ENCODE data around the gene FOXS1.

The FOXS1 gene

DNA sequence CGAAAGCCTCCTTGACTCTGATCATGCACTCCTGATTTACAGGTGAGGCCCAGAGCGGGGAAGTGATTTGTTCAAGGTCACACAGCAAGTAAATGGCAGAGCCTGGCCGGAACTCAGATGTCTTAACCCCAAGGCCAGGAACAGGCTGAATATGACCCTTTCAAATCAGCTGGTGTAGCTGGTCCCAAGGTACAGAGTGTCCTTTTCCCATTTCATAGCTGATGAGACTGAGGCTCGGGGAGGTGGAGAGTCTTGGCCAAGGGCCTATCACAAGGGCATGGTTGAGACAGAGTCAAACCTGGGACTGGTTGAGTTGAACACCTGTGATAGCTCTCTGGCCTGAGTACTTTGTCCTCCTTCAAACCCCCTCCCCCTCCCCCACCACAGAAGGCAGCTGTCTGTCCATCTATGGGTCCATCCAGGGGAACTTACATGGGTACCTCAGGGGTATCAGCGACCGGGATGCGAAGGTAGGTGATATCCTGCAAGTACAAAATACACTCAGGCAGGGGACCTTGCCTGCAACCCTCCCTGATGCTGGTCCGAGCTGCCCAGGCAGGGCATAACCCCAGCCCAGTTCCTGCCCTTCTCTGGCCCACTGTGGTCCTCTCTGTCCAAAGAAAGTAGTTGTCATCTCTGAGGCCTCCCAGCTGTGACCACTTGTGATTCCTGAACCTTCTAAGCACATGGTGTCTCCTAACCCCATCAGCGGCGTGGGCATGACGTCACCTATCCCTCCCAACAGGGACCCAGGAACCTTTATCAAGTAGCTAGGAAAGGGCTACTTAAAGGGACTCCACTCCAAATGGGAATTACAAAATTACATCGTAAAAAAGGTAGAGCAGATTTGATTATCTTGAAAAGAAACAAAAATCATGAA, 19.4 kb upstream of the FOXS1 start:
- H3K27me3 Mint-ChIP-seq = peaks cover 18% of the 10 kb centered on the region
- peaks cover 16% of the 10 kb centered on the region for H3K4me1 Mint-ChIP-seq
- H3K27ac Mint-ChIP-seq = no peak overlapping the region
- H3K36me3 Mint-ChIP-seq = no peaks in the 10 kb centered on the region
- no peak overlapping the region for H3K4me3 Mint-ChIP-seq
- no peaks in the 10 kb centered on the region for H3K9me3 Mint-ChIP-seq

- H3K4me3 Mint-ChIP-seq = no peak overlapping the region
- H3K9me3 Mint-ChIP-seq = no peaks in the 10 kb centered on the region
- no peaks in the 10 kb centered on the region for H3K36me3 Mint-ChIP-seq
- no peak overlapping the region for H3K27ac Mint-ChIP-seq
- peaks cover 14% of the 10 kb centered on the region for H3K27me3 Mint-ChIP-seq
- H3K4me1 Mint-ChIP-seq = peaks cover 10% of the 10 kb centered on the region
Measured at GRCh38 chr20:31863296-31864085, 18.1 kb upstream of the FOXS1 start.

DNA sequence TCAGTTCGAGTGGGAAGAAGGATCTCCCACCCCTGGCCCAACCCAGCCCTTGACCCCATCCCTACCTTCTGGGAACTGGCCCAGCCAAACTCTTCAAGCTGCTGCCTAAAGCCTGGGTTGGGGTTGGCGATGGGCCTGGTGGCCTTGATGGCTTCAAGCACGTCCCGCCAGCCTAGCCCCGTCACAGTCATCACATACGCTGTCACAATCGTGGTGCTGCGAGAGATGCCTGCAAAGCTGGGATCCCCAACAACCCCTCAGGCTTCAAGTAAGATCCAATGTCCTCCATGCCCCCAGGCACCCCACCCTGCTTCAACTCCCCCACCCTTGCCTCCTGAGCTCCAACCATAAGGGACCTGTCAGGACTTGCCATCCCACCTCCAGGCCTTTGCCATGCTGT, 17.1 kb upstream of the FOXS1 start:
- no peak overlapping the region for H3K4me3 Mint-ChIP-seq
- peaks cover 10% of the 10 kb centered on the region for H3K4me1 Mint-ChIP-seq
- H3K9me3 Mint-ChIP-seq = no peaks in the 10 kb centered on the region
- H3K27me3 Mint-ChIP-seq = peaks cover 16% of the 10 kb centered on the region
- H3K27ac Mint-ChIP-seq = no peak overlapping the region
- H3K36me3 Mint-ChIP-seq = no peaks in the 10 kb centered on the region

DNA sequence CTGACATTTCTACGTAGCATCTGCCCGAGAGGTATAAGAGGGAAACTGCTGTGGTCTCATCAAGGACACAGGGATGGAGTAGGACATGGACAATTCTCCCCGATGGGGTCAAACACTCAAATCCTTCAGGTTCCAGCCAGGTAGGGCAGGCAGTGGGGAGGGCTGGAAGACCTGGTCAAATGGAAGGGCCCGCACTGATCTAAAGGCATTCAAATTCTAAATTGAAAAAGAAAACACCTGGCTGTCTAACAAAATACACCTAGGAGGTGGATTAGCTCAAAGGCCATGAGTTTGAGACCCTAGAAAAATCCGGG, 16.7 kb upstream of the FOXS1 start:
- H3K9me3 Mint-ChIP-seq = no peaks in the 10 kb centered on the region

GRCh38 chr20:31861385-31862156, 16.2 kb upstream of the FOXS1 start:
- Mint-ChIP-seq H3K4me1 (peaks cover 10% of the 10 kb centered on the region), H3K27me3 (peaks cover 19% of the 10 kb centered on the region), H3K27ac (no peak overlapping the region), H3K9me3 (no peaks in the 10 kb centered on the region), H3K36me3 (no peaks in the 10 kb centered on the region), H3K4me3 (peak overlapping the region; percentile 73)

More for the DNA sequence above, 16.7 kb upstream of the FOXS1 start:
- peak overlapping the region; percentile 73 for H3K4me3 Mint-ChIP-seq
- H3K27ac Mint-ChIP-seq = no peak overlapping the region
- H3K4me1 Mint-ChIP-seq = peaks cover 10% of the 10 kb centered on the region
- H3K27me3 Mint-ChIP-seq = peaks cover 19% of the 10 kb centered on the region
- H3K36me3 Mint-ChIP-seq = no peaks in the 10 kb centered on the region

DNA sequence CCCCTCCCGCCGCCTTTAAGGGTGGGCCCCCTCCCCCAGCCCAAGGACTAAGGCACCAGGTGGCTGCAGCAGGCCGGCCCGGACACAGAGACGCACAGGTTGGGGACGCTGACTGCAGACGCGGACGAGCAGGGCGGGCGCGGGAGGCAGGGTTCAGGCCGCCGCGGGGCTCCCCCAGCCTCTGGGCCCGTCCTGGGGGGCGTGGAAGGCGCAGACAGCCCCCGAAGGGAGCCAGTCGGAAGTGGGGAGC, 15.7 kb upstream of the FOXS1 start:
- no peak overlapping the region for H3K27ac Mint-ChIP-seq
- H3K4me3 Mint-ChIP-seq = peak overlapping the region; percentile 19
- H3K27me3 Mint-ChIP-seq = peaks cover 19% of the 10 kb centered on the region
- H3K9me3 Mint-ChIP-seq = no peaks in the 10 kb centered on the region
- H3K36me3 Mint-ChIP-seq = no peaks in the 10 kb centered on the region
- H3K4me1 Mint-ChIP-seq = peaks cover 10% of the 10 kb centered on the region

DNA sequence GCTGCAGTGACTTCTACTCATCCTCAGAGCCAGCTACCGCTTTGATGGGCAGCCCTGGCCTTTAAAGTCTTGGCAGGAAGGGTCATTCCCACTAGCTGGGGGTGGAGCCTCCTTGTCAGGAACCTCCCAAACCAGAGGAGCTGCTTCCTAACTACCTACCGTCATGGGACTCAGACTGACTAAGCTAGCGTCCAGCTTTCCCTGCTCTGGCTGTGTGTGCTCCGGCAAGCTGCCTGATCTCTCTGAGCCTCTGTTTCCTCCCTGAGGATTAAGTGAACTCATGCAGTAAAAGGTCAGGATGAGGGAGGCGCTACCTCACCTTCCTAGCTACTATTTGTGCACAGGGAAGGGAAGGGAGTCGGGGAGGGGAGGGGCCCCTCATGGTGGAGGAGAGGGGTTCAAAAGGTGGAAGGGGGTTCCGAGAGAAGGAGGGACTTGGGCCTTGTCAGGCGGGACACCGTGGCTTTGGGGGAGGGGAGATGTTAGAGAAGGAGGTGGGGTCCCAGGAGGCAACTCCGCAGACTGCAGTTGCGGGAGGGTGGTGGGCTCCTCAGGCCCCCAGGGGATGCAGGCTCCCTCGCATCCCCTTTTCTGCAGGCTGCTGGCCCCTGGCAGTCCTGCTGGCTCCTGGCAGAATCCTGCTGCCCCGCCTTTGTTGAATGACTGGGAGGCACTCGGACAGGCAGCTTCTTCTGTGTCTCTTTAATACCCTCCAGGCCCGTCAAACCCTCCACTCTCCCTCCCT, 15.2 kb upstream of the FOXS1 start:
- H3K4me3 Mint-ChIP-seq = peak overlapping the region; percentile 19
- no peak overlapping the region for H3K27ac Mint-ChIP-seq
- no peaks in the 10 kb centered on the region for H3K9me3 Mint-ChIP-seq
- no peaks in the 10 kb centered on the region for H3K36me3 Mint-ChIP-seq
- H3K4me1 Mint-ChIP-seq = peaks cover 10% of the 10 kb centered on the region
- peaks cover 19% of the 10 kb centered on the region for H3K27me3 Mint-ChIP-seq

DNA sequence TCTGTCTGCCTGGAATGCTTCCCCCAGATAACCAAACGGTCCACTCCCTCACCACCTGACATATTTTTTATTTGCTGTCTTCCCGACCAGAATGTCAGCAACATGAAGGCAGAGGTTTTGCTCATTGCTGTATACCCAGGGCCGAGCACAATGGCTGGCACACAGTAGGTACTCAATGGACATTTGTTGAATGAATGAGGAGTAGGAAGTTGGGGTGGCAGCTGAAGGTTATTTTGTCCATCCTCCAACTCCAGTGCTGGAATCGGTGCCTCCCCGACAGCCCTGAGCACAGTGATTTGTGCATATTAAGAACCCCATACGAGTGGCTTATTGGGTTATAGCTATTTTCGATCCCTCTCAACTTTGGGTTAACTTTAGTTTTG, 14.6 kb upstream of the FOXS1 start:
- peaks cover 10% of the 10 kb centered on the region for H3K4me1 Mint-ChIP-seq
- no peak overlapping the region for H3K4me3 Mint-ChIP-seq
- H3K36me3 Mint-ChIP-seq = no peaks in the 10 kb centered on the region

GRCh38 chr20:31859266-31859997, 14.0 kb upstream of the FOXS1 start:
- H3K27ac Mint-ChIP-seq = no peak overlapping the region
- no peaks in the 10 kb centered on the region for H3K9me3 Mint-ChIP-seq
- no peak overlapping the region for H3K4me3 Mint-ChIP-seq
- H3K27me3 Mint-ChIP-seq = peaks cover 19% of the 10 kb centered on the region
- peaks cover 10% of the 10 kb centered on the region for H3K4me1 Mint-ChIP-seq
- H3K36me3 Mint-ChIP-seq = no peaks in the 10 kb centered on the region

More for the DNA sequence above, 14.6 kb upstream of the FOXS1 start:
- no peaks in the 10 kb centered on the region for H3K9me3 Mint-ChIP-seq
- H3K27me3 Mint-ChIP-seq = peaks cover 19% of the 10 kb centered on the region
- H3K27ac Mint-ChIP-seq = no peak overlapping the region

GRCh38 chr20:31858760-31859083, 13.3 kb upstream of the FOXS1 start:
- no peaks in the 10 kb centered on the region for H3K9me3 Mint-ChIP-seq
- H3K4me3 Mint-ChIP-seq = no peak overlapping the region
- peaks cover 19% of the 10 kb centered on the region for H3K27me3 Mint-ChIP-seq
- no peak overlapping the region for H3K27ac Mint-ChIP-seq
- H3K4me1 Mint-ChIP-seq = peaks cover 10% of the 10 kb centered on the region
- H3K36me3 Mint-ChIP-seq = no peaks in the 10 kb centered on the region

DNA sequence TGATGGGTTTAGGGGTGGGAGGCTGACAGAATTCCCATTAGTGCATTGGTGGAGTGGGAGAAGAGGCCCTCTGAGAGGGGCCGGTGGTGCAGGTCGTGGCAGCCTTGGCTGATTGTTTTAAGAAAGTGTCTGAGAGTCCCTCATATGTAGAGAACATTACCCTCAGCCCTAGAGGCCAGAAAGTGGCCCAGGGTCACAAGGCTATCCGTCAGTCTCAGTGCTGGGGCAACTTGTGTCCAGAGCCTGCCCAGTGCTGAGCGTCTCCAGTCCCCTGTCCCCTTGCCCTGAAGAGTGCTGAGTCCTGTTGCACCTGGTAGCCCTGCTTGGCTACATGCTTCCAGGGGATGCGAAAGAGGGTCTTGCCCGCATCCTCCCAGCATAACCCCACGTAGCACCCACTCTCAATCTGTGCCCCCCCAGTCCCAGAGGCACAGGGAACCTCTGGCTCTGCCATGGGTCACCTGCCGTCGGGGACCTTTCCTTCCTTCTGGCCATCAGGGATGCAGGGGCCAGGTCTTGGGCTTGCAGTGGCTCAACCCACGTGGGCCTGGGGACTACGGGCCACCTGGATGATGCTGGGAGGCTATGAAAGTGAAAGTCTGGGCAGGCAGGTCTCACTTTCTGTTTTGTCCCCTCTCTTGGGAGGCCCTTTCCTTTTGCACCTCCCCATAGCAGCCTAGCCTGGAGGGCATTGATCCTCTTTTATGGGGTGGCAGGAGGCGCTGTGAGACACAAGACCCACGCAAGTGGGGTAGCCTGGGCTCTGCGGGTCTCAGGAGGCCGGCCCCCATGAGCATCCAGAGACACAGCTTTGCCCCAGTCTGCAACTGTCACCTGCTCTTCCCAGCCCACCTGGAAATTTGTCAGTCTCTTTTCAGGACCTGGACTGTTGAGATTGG, 12.7 kb upstream of the FOXS1 start:
- Mint-ChIP-seq H3K4me3 (no peak overlapping the region), H3K36me3 (no peaks in the 10 kb centered on the region), H3K9me3 (no peaks in the 10 kb centered on the region), H3K27ac (no peak overlapping the region), H3K4me1 (peaks cover 10% of the 10 kb centered on the region), H3K27me3 (peaks cover 19% of the 10 kb centered on the region)

- H3K27ac Mint-ChIP-seq = no peak overlapping the region
- peaks cover 5% of the 10 kb centered on the region for H3K4me1 Mint-ChIP-seq
- H3K4me3 Mint-ChIP-seq = no peak overlapping the region
- H3K27me3 Mint-ChIP-seq = peaks cover 15% of the 10 kb centered on the region
- no peaks in the 10 kb centered on the region for H3K36me3 Mint-ChIP-seq
- H3K9me3 Mint-ChIP-seq = no peaks in the 10 kb centered on the region
Measured at GRCh38 chr20:31856516-31856915, 11.1 kb upstream of the FOXS1 start.

- Mint-ChIP-seq H3K4me1 (no peaks in the 10 kb centered on the region), H3K27ac (no peak overlapping the region), H3K27me3 (peaks cover 16% of the 10 kb centered on the region), H3K36me3 (no peaks in the 10 kb centered on the region), H3K4me3 (no peak overlapping the region), H3K9me3 (no peaks in the 10 kb centered on the region)
Measured at GRCh38 chr20:31853481-31853880, 8.1 kb upstream of the FOXS1 start.

GRCh38 chr20:31851240-31851955, 6.0 kb upstream of the FOXS1 start:
- no peaks in the 10 kb centered on the region for H3K9me3 Mint-ChIP-seq

More at GRCh38 chr20:31851240-31851955, 6.0 kb upstream of the FOXS1 start:
- Mint-ChIP-seq H3K4me3 (no peak overlapping the region), H3K27ac (no peak overlapping the region), H3K36me3 (no peaks in the 10 kb centered on the region), H3K4me1 (no peaks in the 10 kb centered on the region), H3K27me3 (peaks cover 11% of the 10 kb centered on the region)
